Pancreas (tissue), 10 donors: ENCODE data around the gene DLG2. TPM values are rescaled to one million over a fixed set of nuclear protein-coding genes. Genes with fewer than 3 reads are reported as not detected.

Source experiments
- ATAC-seq, 4 donors: fragments of 200-7000 bp; cut with Tn5 transposase; one replicate each; pipeline versions ENCODE4 v1.8.0 to v1.9.1; 2020; ENCODE audit warnings: mild to moderate bottlenecking in 4 of 4, moderate library complexity in 4 of 4
- DNase-seq, 6 donors: peaks; one replicate each; pipeline ENCODE4 v3.0.0-alpha.2; 2020
- FAIRE-seq: peaks from 2 replicates; lab custom pipeline; 2012; peaks lifted over from hg19 to GRCh38; lab: Jason Lieb, UNC
- H3K27ac ChIP-seq, 4 donors: fragments of 200-600 bp; sonication (generic); 1 replicate in 3 of 4; 2 replicates in 1 of 4; pipeline versions ENCODE4 v1.5.0 to v1.8.0; 2020
- H3K27me3 ChIP-seq, 4 donors: fragments of 200-600 bp; one replicate each; pipeline ENCODE4 v1.8.0; 2021
- H3K36me3 ChIP-seq, 3 donors: fragments of 200-600 bp; sonication (generic) in 1 of 3; one replicate each; pipeline versions ENCODE4 v1.5.0 to v1.8.0; 2020 to 2021
- H3K4me1 ChIP-seq, 3 donors: fragments of 200-600 bp; one replicate each; pipeline ENCODE4 v1.8.0; 2021
- H3K4me3 ChIP-seq, 4 donors: fragments of 200-600 bp; sonication (generic) in 2 of 4; one replicate each; pipeline versions ENCODE4 v1.5.0 to v1.8.0; 2020 to 2021
- H3K9me3 ChIP-seq, 4 donors: fragments of 200-600 bp; one replicate each; pipeline ENCODE4 v1.8.0; 2021
- CTCF ChIP-seq, 4 donors: fragments of 200-600 bp; sonication (generic) in 3 of 4; IDR thresholded peaks; one replicate each; pipeline versions ENCODE4 v1.5.0 to v1.8.0; 2021; ENCODE audit warnings: antibody characterized with exemption in 4 of 4
- WGBS, 2 donors: extraction: QIAGEN DNeasy Blood & Tissue Kit; methylation state at CpG; one replicate each; pipeline ENCODE4 v1.1.7; 2013; 5-methylcytosine and 5-hydroxymethylcytosine counted together
- intact Hi-C, 3 donors: fragments of 100-400 bp; cut with DNase I; formaldehyde crosslinking; loops; one replicate each; pipeline versions ENCODE4 v1.11.1 to v1.14.2; 2022
- polyA plus RNA-seq, 2 donors: library from polyadenylated mRNA; stranded (reverse); fragments of 200-250 nt; gene quantifications; one replicate each; pipeline ENCODE4 v1.2.3, GENCODE V29; 2013
- total RNA-seq, 6 donors: library from RNA; stranded (reverse); fragmentation: NEBNext Ultra II Directional in 4 of 6; extraction: Animal tissue kit (Norgen Biotek cat#: 25700) in 4 of 6; gene quantifications; one replicate each; pipeline versions ENCODE4 v1.2.1 to v1.2.4, GENCODE V29; 2021 to 2023
- donor health status: healthy with polysubstance abuse.
- donor health status: DM: no; HTN: no; CAD: no; lungs with moderate emphysema.
- donor health status: DM: no; HTN: no; CAD: no.
- donor health status: control.
- donor health status: control.
- donor health status: Bipolar disorder and iron deficiency.
- donor health status: DM: yes; HTN: yes; CAD: no.
- donor health status: DM: no; HTN: no; CAD: no.
- donor health status: DM: no; HTN: no; CAD: no.
- donor health status: DM: yes; HTN: yes; CAD: no.

Gene DLG2
- total and polyA plus RNA-seq, 8 donors = 1.2 to 5.4 (median 3.6) TPM

- Histone ChIP-seq H3K27me3 (no peaks in the 10 kb centered on the region), H3K27ac (no peak overlapping the region), H3K4me3 (no peak overlapping the region), H3K36me3 (no peaks in the 10 kb centered on the region), H3K4me1 (no peaks in the 10 kb centered on the region), H3K9me3 (no peaks in the 10 kb centered on the region)
- DNase-seq (no peak), ATAC-seq (no peak), FAIRE-seq (no peak)
- TF ChIP-seq CTCF (IDR thresholded peaks at IDR 0.05) = no peak
- intact Hi-C loops = no loop called here
- WGBS, 2 donors = 82% methylated on average over 3 of the region's 3 CpGs
Observed at GRCh38 chr11:83473743-83474142, 2153.4 kb downstream of the DLG2 start.

DNA sequence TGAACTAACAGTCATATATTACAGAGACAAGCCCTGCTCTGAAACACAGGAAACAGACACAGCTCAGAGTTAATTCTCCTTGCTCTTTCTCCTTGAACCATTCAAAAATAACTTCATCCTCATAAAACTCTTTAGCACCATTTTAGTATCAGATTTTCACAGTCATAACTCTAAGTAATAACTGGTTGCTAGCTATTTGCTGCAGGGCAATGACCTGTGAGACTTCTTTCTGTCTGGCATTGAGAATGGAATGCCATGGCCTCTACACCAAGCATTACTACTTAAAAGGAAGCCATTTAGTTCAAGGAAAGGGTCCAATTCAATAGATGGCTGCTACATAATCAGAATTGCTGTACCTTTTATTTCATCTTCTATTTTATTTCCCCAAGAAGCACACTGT is 2154.3 kb downstream of the DLG2 start:
- intact Hi-C loops = no loop called here
- no peaks in the 10 kb centered on the region for H3K9me3 ChIP-seq
- H3K36me3 ChIP-seq = no peaks in the 10 kb centered on the region
- ATAC-seq = no peak
- H3K27me3 ChIP-seq = no peaks in the 10 kb centered on the region
- H3K4me3 ChIP-seq = no peak overlapping the region
- H3K4me1 ChIP-seq = no peaks in the 10 kb centered on the region
- TF ChIP-seq CTCF (IDR thresholded peaks at IDR 0.05) = no peak
- FAIRE-seq = no peak
- no peak for DNase-seq
- no peak overlapping the region for H3K27ac ChIP-seq

GRCh38 chr11:83471831-83472727 is 2155.1 kb downstream of the DLG2 start:
- 89 to 90% methylated on average over 5 of the region's 5 CpGs for WGBS, 2 donors
- intact Hi-C loops = no loop called here
- H3K27me3 ChIP-seq = no peaks in the 10 kb centered on the region
- FAIRE-seq (no peak), ATAC-seq (no peak), DNase-seq (no peak)
- no peak overlapping the region for H3K27ac ChIP-seq
- no peak overlapping the region for H3K4me3 ChIP-seq
- TF ChIP-seq CTCF (IDR thresholded peaks at IDR 0.05) = no peak
- H3K9me3 ChIP-seq = no peaks in the 10 kb centered on the region
- H3K4me1 ChIP-seq = no peaks in the 10 kb centered on the region
- H3K36me3 ChIP-seq = no peaks in the 10 kb centered on the region

- Histone ChIP-seq H3K36me3 (no peaks in the 10 kb centered on the region), H3K9me3 (no peaks in the 10 kb centered on the region), H3K4me3 (no peak overlapping the region), H3K27ac (no peak overlapping the region), H3K27me3 (no peaks in the 10 kb centered on the region), H3K4me1 (no peaks in the 10 kb centered on the region)
- no peak for FAIRE-seq
- TF ChIP-seq CTCF (IDR thresholded peaks at IDR 0.05) = no peak
- 91 to 96% methylated on average over 1 of the region's 1 CpG for WGBS, 2 donors
- ATAC-seq = no peak
- intact Hi-C loops = no loop called here
- no peak for DNase-seq
Observed at GRCh38 chr11:83467837-83468236, 2159.3 kb downstream of the DLG2 start.
